IPS-18a (cell line): ENCODE data around the gene HSPB7.

Experiments used
- H3K27ac ChIP-seq: one replicate; pipeline ENCODE4 v1.5.1; 2013; ENCODE audit warnings: low read length
- H3K27me3 ChIP-seq: one replicate; pipeline ENCODE4 v1.6.1; 2013; ENCODE audit warnings: mild to moderate bottlenecking, low read length; ENCODE audit not compliant: control insufficient read depth, insufficient read depth
- H3K36me3 ChIP-seq: one replicate; pipeline ENCODE4 v1.6.1; 2013; ENCODE audit warnings: low read depth, low read length; ENCODE audit not compliant: control insufficient read depth
- H3K4me1 ChIP-seq: one replicate; pipeline ENCODE4 v1.6.1; 2013; ENCODE audit warnings: low read depth, low read length; ENCODE audit not compliant: control insufficient read depth
- H3K4me3 ChIP-seq: one replicate; pipeline ENCODE4 v1.5.1; 2013; ENCODE audit warnings: low read length
- H3K9ac ChIP-seq: one replicate; pipeline ENCODE4 v1.6.1; 2013; ENCODE audit warnings: mild to moderate bottlenecking, low read length, moderate library complexity
- H3K9me3 ChIP-seq: one replicate; pipeline ENCODE4 v1.6.1; 2013; ENCODE audit warnings: low read depth, low read length; ENCODE audit not compliant: control insufficient read depth

HSPB7 gene

GRCh38 chr1:16019644-16020277 lies 1.9 kb upstream of the HSPB7 start:
- Histone ChIP-seq H3K27me3 (no peaks in the 10 kb centered on the region), H3K4me1 (peaks cover 4% of the 10 kb centered on the region), H3K4me3 (no peak overlapping the region), H3K9me3 (no peaks in the 10 kb centered on the region), H3K36me3 (no peaks in the 10 kb centered on the region), H3K9ac (no peak overlapping the region), H3K27ac (no peak overlapping the region)

GRCh38 chr1:16018749-16019643 lies 1.2 kb upstream of the HSPB7 start:
- no peak overlapping the region for H3K27ac ChIP-seq
- no peak overlapping the region for H3K9ac ChIP-seq
- no peak overlapping the region for H3K4me3 ChIP-seq
- H3K27me3 ChIP-seq = no peaks in the 10 kb centered on the region
- H3K9me3 ChIP-seq = no peaks in the 10 kb centered on the region
- peaks cover 9% of the 10 kb centered on the region for H3K4me1 ChIP-seq
- no peaks in the 10 kb centered on the region for H3K36me3 ChIP-seq

- Histone ChIP-seq H3K27ac (no peak overlapping the region), H3K36me3 (no peaks in the 10 kb centered on the region), H3K4me1 (peaks cover 15% of the 10 kb centered on the region), H3K27me3 (no peaks in the 10 kb centered on the region), H3K4me3 (no peak overlapping the region), H3K9ac (no peak overlapping the region), H3K9me3 (no peaks in the 10 kb centered on the region)
Observed at GRCh38 chr1:16018308-16018707, 465 bp upstream of the HSPB7 start.

GRCh38 chr1:16017076-16017460 lies 775 bp downstream of the HSPB7 start:
- Histone ChIP-seq H3K4me1 (peaks cover 21% of the 10 kb centered on the region), H3K27ac (no peak overlapping the region), H3K36me3 (no peaks in the 10 kb centered on the region), H3K9me3 (no peaks in the 10 kb centered on the region), H3K9ac (no peak overlapping the region), H3K27me3 (no peaks in the 10 kb centered on the region), H3K4me3 (no peak overlapping the region)

- Histone ChIP-seq H3K9me3 (no peaks in the 10 kb centered on the region), H3K4me1 (peaks cover 21% of the 10 kb centered on the region), H3K9ac (no peak overlapping the region), H3K4me3 (no peak overlapping the region), H3K27me3 (no peaks in the 10 kb centered on the region), H3K27ac (no peak overlapping the region), H3K36me3 (no peaks in the 10 kb centered on the region)
Observed at GRCh38 chr1:16015960-16016901, 1.6 kb downstream of the HSPB7 start.

- H3K27ac ChIP-seq = no peak overlapping the region
- no peaks in the 10 kb centered on the region for H3K36me3 ChIP-seq
- no peaks in the 10 kb centered on the region for H3K27me3 ChIP-seq
- no peak overlapping the region for H3K4me3 ChIP-seq
- peaks cover 21% of the 10 kb centered on the region for H3K4me1 ChIP-seq
- H3K9ac ChIP-seq = no peak overlapping the region
- H3K9me3 ChIP-seq = no peaks in the 10 kb centered on the region
Observed at GRCh38 chr1:16015491-16015890, 2.4 kb downstream of the HSPB7 start.

GRCh38 chr1:16014509-16015482 lies 3.0 kb downstream of the HSPB7 start:
- Histone ChIP-seq H3K4me1 (peaks cover 21% of the 10 kb centered on the region), H3K27ac (no peak overlapping the region), H3K9ac (no peak overlapping the region), H3K4me3 (no peak overlapping the region), H3K27me3 (no peaks in the 10 kb centered on the region), H3K9me3 (no peaks in the 10 kb centered on the region), H3K36me3 (no peaks in the 10 kb centered on the region)

GRCh38 chr1:16013908-16014258 lies 4.0 kb downstream of the HSPB7 start:
- Histone ChIP-seq H3K27me3 (no peaks in the 10 kb centered on the region), H3K4me3 (peak overlapping the region; percentile 53), H3K9me3 (no peaks in the 10 kb centered on the region), H3K27ac (no peak overlapping the region), H3K36me3 (no peaks in the 10 kb centered on the region), H3K4me1 (peaks cover 21% of the 10 kb centered on the region), H3K9ac (no peak overlapping the region)

GRCh38 chr1:16013220-16013907 lies 4.5 kb downstream of the HSPB7 start:
- Histone ChIP-seq H3K9ac (peak overlapping the region; percentile 63), H3K9me3 (no peaks in the 10 kb centered on the region), H3K4me1 (peaks cover 21% of the 10 kb centered on the region), H3K27me3 (no peaks in the 10 kb centered on the region), H3K4me3 (peak overlapping the region; percentile 53), H3K27ac (no peak overlapping the region), H3K36me3 (no peaks in the 10 kb centered on the region)

GRCh38 chr1:16012590-16013219 lies 5.1 kb downstream of the HSPB7 start:
- no peaks in the 10 kb centered on the region for H3K36me3 ChIP-seq
- H3K9ac ChIP-seq = peak overlapping the region; percentile 63
- H3K27me3 ChIP-seq = no peaks in the 10 kb centered on the region
- no peak overlapping the region for H3K27ac ChIP-seq
- H3K4me1 ChIP-seq = peaks cover 21% of the 10 kb centered on the region
- no peaks in the 10 kb centered on the region for H3K9me3 ChIP-seq
- H3K4me3 ChIP-seq = peak overlapping the region; percentile 53
